PC-3 (cell line): ENCODE data around the gene KDM4B.

ENCODE experiments used
- EZH2 ChIP-seq: fragments of 300-600 bp; sonication (generic); IDR thresholded peaks from one replicate; pipeline ENCODE4 v1.6.1; 2017; ENCODE audit warnings: antibody characterized with exemption, mild to moderate bottlenecking, low read length; ENCODE audit not compliant: unreplicated experiment
- TF ChIP-seq, protein P1 (sequence below): fragments of 300-600 bp; sonication (generic); conservative IDR thresholded peaks from 2 replicates; pipeline ENCODE4 v1.5.1; 2017; ENCODE audit warnings: antibody characterized with exemption, low read depth, mild to moderate bottlenecking, low read length

DNA sequence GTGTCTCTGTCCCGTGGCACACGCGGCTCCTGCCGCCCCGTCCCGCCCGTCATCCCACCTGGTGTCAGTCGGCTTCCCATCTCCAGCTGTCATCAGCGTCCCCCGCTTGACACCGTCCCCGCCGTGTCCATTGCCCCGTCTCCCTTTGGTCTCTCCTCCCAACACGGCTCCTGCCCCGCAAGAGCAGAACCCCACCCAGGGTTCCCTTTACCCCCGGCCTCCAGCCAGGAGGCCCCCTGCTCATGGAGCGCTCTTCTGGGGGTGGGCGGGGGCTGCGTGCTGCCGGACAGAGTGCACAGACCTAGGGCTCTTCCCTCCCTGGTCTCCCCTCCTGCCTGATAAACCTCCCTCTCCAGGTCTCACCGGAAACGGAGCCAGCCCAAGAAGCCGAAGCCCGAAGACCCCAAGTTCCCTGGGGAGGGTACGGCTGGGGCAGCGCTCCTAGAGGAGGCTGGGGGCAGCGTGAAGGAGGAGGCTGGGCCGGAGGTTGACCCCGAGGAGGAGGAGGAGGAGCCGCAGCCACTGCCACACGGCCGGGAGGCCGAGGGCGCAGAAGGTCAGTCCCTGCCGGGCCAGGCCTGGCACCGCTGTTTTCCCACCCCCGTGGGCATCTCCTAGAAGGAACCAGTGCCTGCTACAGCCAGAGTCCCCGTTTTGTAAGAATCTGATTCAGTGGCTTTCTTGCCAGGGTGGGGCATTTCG is 150.5 kb downstream of the KDM4B start:
- TF ChIP-seq, protein P1, sequence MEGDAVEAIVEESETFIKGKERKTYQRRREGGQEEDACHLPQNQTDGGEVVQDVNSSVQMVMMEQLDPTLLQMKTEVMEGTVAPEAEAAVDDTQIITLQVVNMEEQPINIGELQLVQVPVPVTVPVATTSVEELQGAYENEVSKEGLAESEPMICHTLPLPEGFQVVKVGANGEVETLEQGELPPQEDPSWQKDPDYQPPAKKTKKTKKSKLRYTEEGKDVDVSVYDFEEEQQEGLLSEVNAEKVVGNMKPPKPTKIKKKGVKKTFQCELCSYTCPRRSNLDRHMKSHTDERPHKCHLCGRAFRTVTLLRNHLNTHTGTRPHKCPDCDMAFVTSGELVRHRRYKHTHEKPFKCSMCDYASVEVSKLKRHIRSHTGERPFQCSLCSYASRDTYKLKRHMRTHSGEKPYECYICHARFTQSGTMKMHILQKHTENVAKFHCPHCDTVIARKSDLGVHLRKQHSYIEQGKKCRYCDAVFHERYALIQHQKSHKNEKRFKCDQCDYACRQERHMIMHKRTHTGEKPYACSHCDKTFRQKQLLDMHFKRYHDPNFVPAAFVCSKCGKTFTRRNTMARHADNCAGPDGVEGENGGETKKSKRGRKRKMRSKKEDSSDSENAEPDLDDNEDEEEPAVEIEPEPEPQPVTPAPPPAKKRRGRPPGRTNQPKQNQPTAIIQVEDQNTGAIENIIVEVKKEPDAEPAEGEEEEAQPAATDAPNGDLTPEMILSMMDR = no peak
- no peak for TF ChIP-seq EZH2
